ENCODE measurements around the gene UBE2L5. TPM values are rescaled to one million over a fixed set of nuclear protein-coding genes. Genes with fewer than 3 reads are reported as not detected.

Gene UBE2L5
- total and polyA plus RNA-seq, 2 of the 4 experiments (the other 2 are of a cell fraction) = 0.18 TPM; not detected in 1

DNA sequence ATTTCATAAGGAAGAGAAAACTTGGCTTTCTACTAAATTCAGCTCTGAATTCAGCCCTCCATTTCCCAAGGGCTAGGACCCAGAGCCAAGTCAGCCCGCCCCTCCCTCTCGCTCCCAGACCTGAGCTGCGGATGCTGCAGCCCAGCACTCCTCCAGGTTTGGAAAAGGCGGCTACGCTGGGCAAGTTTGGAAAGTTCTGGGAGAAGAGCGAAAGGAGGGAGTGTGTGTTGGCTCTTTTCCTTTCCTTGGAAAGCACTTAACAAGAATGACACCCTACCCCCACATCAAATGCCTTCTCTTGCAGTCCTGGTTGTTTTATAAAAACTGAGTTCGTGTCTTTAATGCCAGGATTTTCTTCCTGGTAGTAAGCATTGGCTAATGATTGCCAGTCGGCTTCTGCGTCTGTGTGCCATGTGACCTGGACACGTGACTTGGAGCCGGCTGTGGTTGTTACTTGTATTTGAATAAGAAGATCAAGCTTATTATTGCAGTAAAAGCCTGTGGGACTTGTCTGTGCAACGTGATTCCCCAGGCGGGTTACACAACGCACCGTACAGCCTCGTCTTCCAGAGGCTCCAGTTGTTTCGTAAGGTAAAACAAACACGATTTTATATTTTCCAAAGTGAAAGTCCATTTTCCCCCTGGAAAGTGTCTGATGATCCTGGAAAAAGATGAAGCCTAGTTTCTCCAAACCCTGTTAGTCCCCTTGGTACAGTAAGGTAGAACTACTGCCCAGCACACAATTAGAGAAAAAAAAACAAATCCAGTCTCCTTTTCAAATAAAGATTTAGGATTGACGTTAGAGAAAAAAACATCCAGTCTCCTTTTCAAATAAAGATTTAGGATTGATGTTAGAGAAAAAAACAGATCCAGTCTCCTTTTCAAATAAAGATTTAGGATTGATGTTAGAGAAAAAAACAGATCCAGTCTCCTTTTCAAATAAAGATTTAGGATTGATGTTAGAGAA lies 26.8 kb upstream of the UBE2L5 start (continued):
- no peak for TF ChIP-seq RCOR1 (IDR thresholded peaks at IDR 0.05; ENCODE audit: insufficient replicate concordance, low read length)
- peak; percentile 63; the same call in 1 of the 2 replicates for TF ChIP-seq BHLHE40 (IDR thresholded peaks at IDR 0.05; ENCODE audit: low read depth, low read length)
- no peak for TF ChIP-seq MXI1 (IDR thresholded peaks at IDR 0.05; ENCODE audit: borderline replicate concordance, low read depth, low read length)

DNA sequence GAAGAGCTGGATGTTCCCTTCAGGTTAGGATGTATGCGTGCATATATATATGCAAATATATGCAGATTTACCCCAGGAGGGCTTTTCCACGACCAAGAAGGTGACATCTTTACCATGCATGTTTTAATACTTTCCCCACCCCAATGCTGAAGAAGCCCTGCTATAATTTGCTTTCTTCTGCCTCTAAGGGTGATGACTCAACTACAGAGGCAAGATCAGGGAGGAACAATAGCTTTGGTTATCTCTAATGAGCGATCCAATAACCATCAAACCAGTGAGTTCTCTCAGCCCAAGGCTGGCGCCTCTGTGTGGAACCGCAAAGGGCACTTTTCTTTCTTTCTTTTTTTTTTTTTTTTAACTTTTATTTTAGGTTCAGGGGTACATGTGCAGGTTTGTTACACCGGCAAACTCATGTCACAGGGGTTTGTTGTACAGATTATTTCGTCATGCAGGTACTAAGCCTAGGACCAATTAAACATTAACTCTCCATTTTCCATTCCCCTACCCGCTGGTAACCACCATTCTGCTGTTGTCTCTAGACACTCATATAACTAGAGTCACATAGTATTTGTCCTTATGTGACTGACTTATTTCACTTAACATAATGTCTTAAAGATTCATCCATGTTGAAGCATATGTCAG lies 25.7 kb upstream of the UBE2L5 start:
- Histone ChIP-seq H2BK15ac (ENCODE audit: low read depth, low read length) (0 out of 3 replicates have a peak overlapping the region, but pooled peaks have one; percentile 5), H4K91ac (ENCODE audit: insufficient read depth, low read depth, low read length) (no peak overlapping the region), H3K4ac (ENCODE audit: low read depth, low read length) (no peak overlapping the region), H2BK5ac (ENCODE audit: low read depth, low read length, poor library complexity, severe bottlenecking) (no peak overlapping the region), H3K9me1 (ENCODE audit: insufficient read depth, low read length) (no peaks in the 10 kb centered on the region), H2AK9ac (replicated peaks; ENCODE audit: low read depth, low read length, poor library complexity) (no peak overlapping the region), H3K56ac (ENCODE audit: extremely low read depth, insufficient read depth, low read length) (no peak overlapping the region), H3K9me3 (ENCODE audit: control insufficient read depth, insufficient read depth, low read length) (no peaks in the 10 kb centered on the region), H3K27ac (ENCODE audit: insufficient read depth, low read length) (no peak overlapping the region), H3K23ac (ENCODE audit: low read depth, low read length) (no peak overlapping the region), H3K27me3 (ENCODE audit: control insufficient read depth, insufficient read depth, low read length) (no peaks in the 10 kb centered on the region), H3K4me3 (ENCODE audit: insufficient read depth, low read depth, low read length) (no peak overlapping the region), H3K4me1 (ENCODE audit: control insufficient read depth, insufficient read depth, low read length) (no peaks in the 10 kb centered on the region), H3K36me3 (ENCODE audit: control insufficient read depth, insufficient read depth, low read length) (no peaks in the 10 kb centered on the region), H3K9ac (ENCODE audit: low read depth, low read length) (no peak overlapping the region), H4K20me1 (ENCODE audit: insufficient read depth, low read length) (no peaks in the 10 kb centered on the region), H3K14ac (replicated peaks; ENCODE audit: low read depth, low read length) (no peak overlapping the region), H2BK120ac (ENCODE audit: low read depth, low read length) (no peak overlapping the region), H3K4me2 (ENCODE audit: low read depth, low read length) (no peak overlapping the region; the same call in 1 of the 2 replicates), H2AK5ac (ENCODE audit: low read depth, low read length) (no peak overlapping the region), H4K5ac (ENCODE audit: low read depth, low read length) (peak overlapping the region; percentile 46; the same call in 1 of the 2 replicates), H4K8ac (ENCODE audit: low read depth in 2 of 2, low read length in 2 of 2) (no peak overlapping the region), H2AFZ (replicated peaks; ENCODE audit: low read length, poor library complexity) (no peak overlapping the region), H2BK20ac (ENCODE audit: low read depth, low read length) (no peak overlapping the region), H3K18ac (ENCODE audit: low read depth, low read length) (no peak overlapping the region), H3K79me1 (ENCODE audit: low read depth in 1 of 2, low read length in 2 of 2) (no peaks in the 10 kb centered on the region)
- WGBS, 2 experiments (ENCODE audit: extremely low coverage in 2 of 2, insufficient read length in 1 of 2) = 92% methylated on average over 2 of the region's 8 CpGs; no CpG with 5 or more reads in 1 of the 2 experiments
- ATAC-seq (ENCODE audit: low read depth) (no peak), DNase-seq (peak; percentile 19)
- intact Hi-C loops (cut with micrococcal nuclease) (loop anchor here (5.0 kb wide), 1 partner anchor 264 kb away; no protein-coding TSS in a partner anchor), in situ Hi-C loops (cut with MboI; ENCODE audit: low sequenced_read_pairs) (no loop called here), dilution Hi-C loops (cut with HindIII; ENCODE audit: low sequenced_read_pairs, unreplicated experiment) (no loop called here)
- ChIA-PET CTCF (interaction anchor here (1.3 kb wide), 1 partner anchor 163 kb away, joined by 3 read pairs; no protein-coding TSS in a partner anchor), POLR2A (ENCODE audit: unreplicated experiment) (no interaction called here)
- BruUV-seq (replicated peaks) = no TSS peak
- TF ChIP-seq CHD1 (IDR thresholded peaks at IDR 0.05; ENCODE audit: low read depth, low read length) = no peak
- TF ChIP-seq FOS (IDR thresholded peaks at IDR 0.05; ENCODE audit: low read depth, low read length) = no peak
- no peak for TF ChIP-seq RAD21 (IDR thresholded peaks at IDR 0.05; ENCODE audit: low read length)
- TF ChIP-seq, protein P1, sequence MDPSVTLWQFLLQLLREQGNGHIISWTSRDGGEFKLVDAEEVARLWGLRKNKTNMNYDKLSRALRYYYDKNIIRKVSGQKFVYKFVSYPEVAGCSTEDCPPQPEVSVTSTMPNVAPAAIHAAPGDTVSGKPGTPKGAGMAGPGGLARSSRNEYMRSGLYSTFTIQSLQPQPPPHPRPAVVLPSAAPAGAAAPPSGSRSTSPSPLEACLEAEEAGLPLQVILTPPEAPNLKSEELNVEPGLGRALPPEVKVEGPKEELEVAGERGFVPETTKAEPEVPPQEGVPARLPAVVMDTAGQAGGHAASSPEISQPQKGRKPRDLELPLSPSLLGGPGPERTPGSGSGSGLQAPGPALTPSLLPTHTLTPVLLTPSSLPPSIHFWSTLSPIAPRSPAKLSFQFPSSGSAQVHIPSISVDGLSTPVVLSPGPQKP (IDR thresholded peaks at IDR 0.05; ENCODE audit: borderline replicate concordance, low read depth, low read length) = no peak
- no peak for TF ChIP-seq MAZ (IDR thresholded peaks at IDR 0.05; ENCODE audit: borderline replicate concordance, low read depth, low read length)
- TF ChIP-seq BHLHE40 (IDR thresholded peaks at IDR 0.05; ENCODE audit: low read depth, low read length) = no peak
- TF ChIP-seq RFX5 (IDR thresholded peaks at IDR 0.05; ENCODE audit: low read depth, low read length) = no peak
- TF ChIP-seq, protein P2, sequence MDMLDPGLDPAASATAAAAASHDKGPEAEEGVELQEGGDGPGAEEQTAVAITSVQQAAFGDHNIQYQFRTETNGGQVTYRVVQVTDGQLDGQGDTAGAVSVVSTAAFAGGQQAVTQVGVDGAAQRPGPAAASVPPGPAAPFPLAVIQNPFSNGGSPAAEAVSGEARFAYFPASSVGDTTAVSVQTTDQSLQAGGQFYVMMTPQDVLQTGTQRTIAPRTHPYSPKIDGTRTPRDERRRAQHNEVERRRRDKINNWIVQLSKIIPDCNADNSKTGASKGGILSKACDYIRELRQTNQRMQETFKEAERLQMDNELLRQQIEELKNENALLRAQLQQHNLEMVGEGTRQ (IDR thresholded peaks at IDR 0.05; ENCODE audit: low read depth, low read length) = no peak
- no peak for TF ChIP-seq NFE2L2 (IDR thresholded peaks at IDR 0.05; ENCODE audit: low read depth, low read length)
